Neural cell (in vitro differentiated cells): ENCODE data around the gene ADSS1. TPM values are rescaled to one million over a fixed set of nuclear protein-coding genes. Genes with fewer than 3 reads are reported as not detected.

ENCODE experiments used
- H2AFZ ChIP-seq: fragments of 200-600, 300-800 bp; sonication (generic), shearing (Covaris generic); 2 replicates; pipeline ENCODE4 v1.6.0; 2014; ENCODE audit warnings: low read depth, mild to moderate bottlenecking, antibody characterized with exemption, low read length, moderate library complexity
- H3F3A ChIP-seq: fragments of 200-600 bp; shearing (Covaris generic); 2 replicates; pipeline ENCODE4 v1.6.1; 2016; ENCODE audit warnings: mild to moderate bottlenecking, moderate library complexity, mixed read lengths, antibody characterized with exemption, low read length; ENCODE audit not compliant: insufficient read depth, poor library complexity, severe bottlenecking
- H3K27ac ChIP-seq: fragments of 200-600, 300-800 bp; sonication (generic), shearing (Covaris generic); 2 replicates; pipeline ENCODE4 v1.5.1; 2014; ENCODE audit warnings: mild to moderate bottlenecking, low read length, moderate library complexity
- H3K27me3 ChIP-seq: fragments of 300-800, 200-600 bp; sonication (generic), shearing (Covaris generic); 2 replicates; pipeline ENCODE4 v1.6.0; 2014; ENCODE audit warnings: mild to moderate bottlenecking, low read depth, low read length, moderate library complexity; ENCODE audit not compliant: insufficient read depth
- H3K36me3 ChIP-seq: fragments of 300-800, 200-600 bp; sonication (generic), shearing (Covaris generic); 2 replicates; pipeline ENCODE4 v1.5.1; 2014; ENCODE audit warnings: mild to moderate bottlenecking, antibody characterized with exemption, low read length, moderate library complexity; ENCODE audit not compliant: insufficient read depth
- H3K4me2 ChIP-seq: fragments of 300-800, 200-600 bp; sonication (generic), shearing (Covaris generic); 2 replicates; pipeline ENCODE4 v1.6.0; 2014; ENCODE audit warnings: mild to moderate bottlenecking, low read length
- H3K4me3 ChIP-seq: fragments of 300-800, 200-600 bp; sonication (generic), shearing (Covaris generic); 2 replicates; pipeline ENCODE4 v1.5.1; 2014; ENCODE audit warnings: mild to moderate bottlenecking, low read length, moderate library complexity
- H3K79me2 ChIP-seq: fragments of 200-600 bp; shearing (Covaris generic); replicated peaks from 2 replicates; pipeline ENCODE4 v1.6.0; 2014; ENCODE audit warnings: mild to moderate bottlenecking, low read length, moderate library complexity; ENCODE audit not compliant: insufficient read depth
- H3K9ac ChIP-seq: fragments of 300-800, 200-600 bp; sonication (generic), shearing (Covaris generic); 2 replicates; pipeline ENCODE4 v1.6.1; 2016; ENCODE audit warnings: mild to moderate bottlenecking, low read length, mixed read lengths
- H3K9me2 ChIP-seq: fragments of 200-600 bp; shearing (Covaris generic); 2 replicates; pipeline ENCODE4 v1.6.1; 2016; ENCODE audit warnings: mild to moderate bottlenecking, low read length, mixed read lengths; ENCODE audit not compliant: insufficient read depth
- H3K9me3 ChIP-seq: fragments of 200-600, 300-800 bp; sonication (generic), shearing (Covaris generic); 2 replicates; pipeline ENCODE4 v1.6.1; 2016; ENCODE audit warnings: mild to moderate bottlenecking, mixed run types, low read length, moderate library complexity, mixed read lengths
- H4K20me1 ChIP-seq: fragments of 200-600 bp; shearing (Covaris generic); 2 replicates; pipeline ENCODE4 v1.6.1; 2016; ENCODE audit warnings: mild to moderate bottlenecking, mixed run types; ENCODE audit not compliant: insufficient read depth
- CTCF ChIP-seq: fragments of 450-650 bp; IDR thresholded peaks from 2 replicates; pipeline ENCODE4 v1.5.1; 2014; ENCODE audit warnings: antibody characterized with exemption, mild to moderate bottlenecking, moderate library complexity; ENCODE audit not compliant: poor library complexity, severe bottlenecking
- EP300 ChIP-seq: fragments of 450-650 bp; conservative IDR thresholded peaks from 2 replicates; pipeline ENCODE4 v1.6.1; 2014; ENCODE audit warnings: antibody characterized with exemption, mild to moderate bottlenecking, moderate library complexity; ENCODE audit not compliant: poor library complexity, severe bottlenecking
- EZH2 ChIP-seq: fragments of 200-600, 300-800 bp; shearing (Covaris generic), sonication (generic); IDR thresholded peaks from 2 replicates; pipeline ENCODE4 v1.6.1; 2014; ENCODE audit warnings: antibody characterized with exemption, low read length, borderline replicate concordance, mild to moderate bottlenecking; ENCODE audit not compliant: insufficient read depth, poor library complexity, severe bottlenecking
- MXI1 ChIP-seq: fragments of 450-650 bp; conservative IDR thresholded peaks from 2 replicates; pipeline ENCODE4 v1.6.1; 2014; ENCODE audit warnings: antibody characterized with exemption, mild to moderate bottlenecking; ENCODE audit not compliant: poor library complexity, severe bottlenecking
- POLR2AphosphoS5 ChIP-seq: IDR thresholded peaks from 2 replicates; pipeline ENCODE4 v1.6.1; 2012
- RAD21 ChIP-seq: fragments of 450-650 bp; conservative IDR thresholded peaks from 2 replicates; pipeline ENCODE4 v1.6.1; 2014; ENCODE audit warnings: antibody characterized with exemption, mild to moderate bottlenecking, moderate library complexity
- SMC3 ChIP-seq: fragments of 450-650 bp; conservative IDR thresholded peaks from 2 replicates; pipeline ENCODE4 v1.6.1; 2014; ENCODE audit warnings: antibody characterized with exemption, mild to moderate bottlenecking, moderate library complexity; ENCODE audit not compliant: poor library complexity
- TAF1 ChIP-seq: IDR thresholded peaks from 2 replicates; pipeline ENCODE4 v1.6.1; 2012; ENCODE audit warnings: low read depth
- polyA plus RNA-seq: library from polyadenylated mRNA; depleted of rRNA; stranded (reverse); fragments of >200 nt; gene quantifications from 2 replicates; pipeline ENCODE4 v1.2.3, GENCODE V29; 2014
- TF ChIP-seq, protein P1 (sequence below): IDR thresholded peaks from 2 replicates; pipeline ENCODE4 v1.6.1; 2012; ENCODE audit warnings: borderline replicate concordance

The ADSS1 gene
- polyA plus RNA-seq, 1 donor from 2014 or later = 4.3 TPM

- H3F3A ChIP-seq = no peaks in the 10 kb centered on the region
- H3K27me3 ChIP-seq = no peaks in the 10 kb centered on the region
- H2AFZ ChIP-seq = no peak overlapping the region
- no peak overlapping the region for H3K4me2 ChIP-seq
- H3K36me3 ChIP-seq = peaks cover 11% of the 10 kb centered on the region
- no peak overlapping the region for H3K4me3 ChIP-seq
- H3K9ac ChIP-seq = no peak overlapping the region
- no peak overlapping the region for H3K27ac ChIP-seq
- no peaks in the 10 kb centered on the region for H3K9me2 ChIP-seq
- TF ChIP-seq TAF1 = no peak
- no peak for TF ChIP-seq EP300
- TF ChIP-seq CTCF = no peak
- TF ChIP-seq SMC3 = no peak
- no peak for TF ChIP-seq POLR2AphosphoS5
- TF ChIP-seq MXI1 = no peak
- TF ChIP-seq EZH2 = no peak
- TF ChIP-seq, protein P1, sequence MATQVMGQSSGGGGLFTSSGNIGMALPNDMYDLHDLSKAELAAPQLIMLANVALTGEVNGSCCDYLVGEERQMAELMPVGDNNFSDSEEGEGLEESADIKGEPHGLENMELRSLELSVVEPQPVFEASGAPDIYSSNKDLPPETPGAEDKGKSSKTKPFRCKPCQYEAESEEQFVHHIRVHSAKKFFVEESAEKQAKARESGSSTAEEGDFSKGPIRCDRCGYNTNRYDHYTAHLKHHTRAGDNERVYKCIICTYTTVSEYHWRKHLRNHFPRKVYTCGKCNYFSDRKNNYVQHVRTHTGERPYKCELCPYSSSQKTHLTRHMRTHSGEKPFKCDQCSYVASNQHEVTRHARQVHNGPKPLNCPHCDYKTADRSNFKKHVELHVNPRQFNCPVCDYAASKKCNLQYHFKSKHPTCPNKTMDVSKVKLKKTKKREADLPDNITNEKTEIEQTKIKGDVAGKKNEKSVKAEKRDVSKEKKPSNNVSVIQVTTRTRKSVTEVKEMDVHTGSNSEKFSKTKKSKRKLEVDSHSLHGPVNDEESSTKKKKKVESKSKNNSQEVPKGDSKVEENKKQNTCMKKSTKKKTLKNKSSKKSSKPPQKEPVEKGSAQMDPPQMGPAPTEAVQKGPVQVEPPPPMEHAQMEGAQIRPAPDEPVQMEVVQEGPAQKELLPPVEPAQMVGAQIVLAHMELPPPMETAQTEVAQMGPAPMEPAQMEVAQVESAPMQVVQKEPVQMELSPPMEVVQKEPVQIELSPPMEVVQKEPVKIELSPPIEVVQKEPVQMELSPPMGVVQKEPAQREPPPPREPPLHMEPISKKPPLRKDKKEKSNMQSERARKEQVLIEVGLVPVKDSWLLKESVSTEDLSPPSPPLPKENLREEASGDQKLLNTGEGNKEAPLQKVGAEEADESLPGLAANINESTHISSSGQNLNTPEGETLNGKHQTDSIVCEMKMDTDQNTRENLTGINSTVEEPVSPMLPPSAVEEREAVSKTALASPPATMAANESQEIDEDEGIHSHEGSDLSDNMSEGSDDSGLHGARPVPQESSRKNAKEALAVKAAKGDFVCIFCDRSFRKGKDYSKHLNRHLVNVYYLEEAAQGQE = no peak
- TF ChIP-seq RAD21 = no peak
- no peaks in the 10 kb centered on the region for H4K20me1 ChIP-seq
- H3K79me2 ChIP-seq = no peaks in the 10 kb centered on the region
- H3K9me3 ChIP-seq = no peaks in the 10 kb centered on the region
Observed at GRCh38 chr14:104773505-104774452, 49.8 kb downstream of the ADSS1 start.

- H2AFZ ChIP-seq = no peak overlapping the region
- no peaks in the 10 kb centered on the region for H3K9me2 ChIP-seq
- H3K4me3 ChIP-seq = no peak overlapping the region
- no peaks in the 10 kb centered on the region for H4K20me1 ChIP-seq
- no peak overlapping the region for H3K4me2 ChIP-seq
- no peaks in the 10 kb centered on the region for H3F3A ChIP-seq
- H3K9ac ChIP-seq = no peak overlapping the region
- no peaks in the 10 kb centered on the region for H3K79me2 ChIP-seq
- TF ChIP-seq POLR2AphosphoS5 = no peak
- TF ChIP-seq SMC3 = no peak
- no peak for TF ChIP-seq EZH2
- no peak for TF ChIP-seq RAD21
- TF ChIP-seq, protein P1 = no peak
- no peak for TF ChIP-seq CTCF
- no peak for TF ChIP-seq TAF1
- H3K27me3 ChIP-seq = no peaks in the 10 kb centered on the region
- H3K9me3 ChIP-seq = no peaks in the 10 kb centered on the region
- no peak overlapping the region for H3K27ac ChIP-seq
- H3K36me3 ChIP-seq = peaks cover 11% of the 10 kb centered on the region
Observed at GRCh38 chr14:104774453-104775072, 50.5 kb downstream of the ADSS1 start.
